HG02763 (cell line): Measurements from ENCODE around the gene TUBG1.

Experiments used
- ATAC-seq: cut with Tn5 transposase; IDR thresholded peaks from one replicate; pipeline ENCODE4 v1.9.1; 2021; ENCODE audit warnings: mild to moderate bottlenecking, moderate library complexity; ENCODE audit not compliant: unreplicated experiment

Gene TUBG1

GRCh38 chr17:42609182-42609813 lies at the start of gene TUBG1, which contains the start of gene RETREG3:
Gene TUBG1, plus strand, starts transcription at chr17:42609683. Its CDS starts 55 bp downstream, at chr17:42609738.
Gene RETREG3, minus strand, starts transcription at chr17:42609374. Its CDS starts 50 bp downstream, at chr17:42609324.
- ATAC-seq = peak; percentile 93

- ATAC-seq = no peak
Observed at GRCh38 chr17:42560246-42560645, 49.2 kb upstream of the TUBG1 start.

- no peak for ATAC-seq
Observed at GRCh38 chr17:42561897-42562387, 47.5 kb upstream of the TUBG1 start, which contains the start of gene COASY. Gene COASY, plus strand, starts transcription at chr17:42562148. Its CDS starts 475 bp downstream, at chr17:42562623.

- no peak for ATAC-seq
Observed at GRCh38 chr17:42562388-42563142, 46.9 kb upstream of the TUBG1 start.

- ATAC-seq = no peak
Observed at GRCh38 chr17:42563143-42563509, 46.4 kb upstream of the TUBG1 start.

GRCh38 chr17:42563543-42563942 lies 45.9 kb upstream of the TUBG1 start:
- ATAC-seq = no peak

GRCh38 chr17:42563950-42564349 lies 45.5 kb upstream of the TUBG1 start:
- no peak for ATAC-seq

- no peak for ATAC-seq
Observed at GRCh38 chr17:42564815-42565522, 44.5 kb upstream of the TUBG1 start.

GRCh38 chr17:42565523-42566214 lies 43.8 kb upstream of the TUBG1 start:
- ATAC-seq = no peak

- ATAC-seq = no peak
Observed at GRCh38 chr17:42566215-42566882, 43.1 kb upstream of the TUBG1 start.

GRCh38 chr17:42566883-42567573 lies 42.5 kb upstream of the TUBG1 start, which contains the start of gene MLX:
Gene MLX, plus strand, starts transcription at chr17:42567100. Its CDS starts 25 bp downstream, at chr17:42567125.
- ATAC-seq = peak; percentile 54

GRCh38 chr17:42568341-42569111 lies 41.0 kb upstream of the TUBG1 start:
- no peak for ATAC-seq

- ATAC-seq = no peak
Observed at GRCh38 chr17:42571435-42572225, 37.9 kb upstream of the TUBG1 start.

- no peak for ATAC-seq
Observed at GRCh38 chr17:42573095-42573494, 36.4 kb upstream of the TUBG1 start.

- ATAC-seq = no peak
Observed at GRCh38 chr17:42574463-42574862, 35.0 kb upstream of the TUBG1 start.

- ATAC-seq = no peak
Observed at GRCh38 chr17:42577140-42577531, 32.3 kb upstream of the TUBG1 start.

- ATAC-seq = peak; percentile 62
Observed at GRCh38 chr17:42577532-42578281, 31.8 kb upstream of the TUBG1 start, which contains the start of gene PSMC3IP. Gene PSMC3IP, minus strand, starts transcription at chr17:42577729. Its CDS starts 43 bp downstream, at chr17:42577686.
